Measurements from ENCODE around the gene MED13L.

MED13L gene

GRCh38 chr12:115947696-115948062 is 329.8 kb downstream of the MED13L start:
- Mint-ChIP-seq H3K9me3 (no peaks in the 10 kb centered on the region), H3K27ac (no peak overlapping the region), H3K4me1 (peaks cover 39% of the 10 kb centered on the region), H3K36me3 (ENCODE audit: low read depth) (peaks cover 28% of the 10 kb centered on the region), H3K4me3 (no peak overlapping the region), H3K27me3 (ENCODE audit: low read depth, poor library complexity) (no peaks in the 10 kb centered on the region)
- TF ChIP-seq CTCF (IDR thresholded peaks at IDR 0.05), result no peak
- no peak for DNase-seq

GRCh38 chr12:115946867-115947695 is 330.4 kb downstream of the MED13L start:
- Mint-ChIP-seq H3K4me3 (no peak overlapping the region), H3K27ac (no peak overlapping the region), H3K4me1 (peaks cover 34% of the 10 kb centered on the region)

GRCh38 chr12:115946092-115946491 is 331.4 kb downstream of the MED13L start:
- Mint-ChIP-seq H3K4me1 (peaks cover 34% of the 10 kb centered on the region), H3K9me3 (no peaks in the 10 kb centered on the region), H3K27me3 (ENCODE audit: low read depth, poor library complexity) (no peaks in the 10 kb centered on the region), H3K4me3 (no peak overlapping the region), H3K27ac (no peak overlapping the region), H3K36me3 (ENCODE audit: low read depth) (peaks cover 23% of the 10 kb centered on the region)
- DNase-seq, result no peak
- no peak for TF ChIP-seq CTCF (IDR thresholded peaks at IDR 0.05)

More at GRCh38 chr12:115946867-115947695, 330.4 kb downstream of the MED13L start:
- no peak for DNase-seq
- peaks cover 28% of the 10 kb centered on the region for H3K36me3 Mint-ChIP-seq (ENCODE audit: low read depth)
- H3K27me3 Mint-ChIP-seq (ENCODE audit: low read depth, poor library complexity), result no peaks in the 10 kb centered on the region
- no peaks in the 10 kb centered on the region for H3K9me3 Mint-ChIP-seq
- peak; percentile 63 for TF ChIP-seq CTCF (IDR thresholded peaks at IDR 0.05)

GRCh38 chr12:115945491-115945885 is 332.0 kb downstream of the MED13L start:
- no peak for DNase-seq
- no peaks in the 10 kb centered on the region for H3K27me3 Mint-ChIP-seq (ENCODE audit: low read depth, poor library complexity)
- H3K9me3 Mint-ChIP-seq, result no peaks in the 10 kb centered on the region
- no peak for TF ChIP-seq CTCF (IDR thresholded peaks at IDR 0.05)
- peaks cover 34% of the 10 kb centered on the region for H3K4me1 Mint-ChIP-seq
- H3K27ac Mint-ChIP-seq, result peak overlapping the region; percentile 17
- no peak overlapping the region for H3K4me3 Mint-ChIP-seq
- H3K36me3 Mint-ChIP-seq (ENCODE audit: low read depth), result peaks cover 21% of the 10 kb centered on the region

- Mint-ChIP-seq H3K27ac (peak overlapping the region; percentile 41), H3K36me3 (ENCODE audit: low read depth) (peaks cover 16% of the 10 kb centered on the region), H3K4me3 (no peak overlapping the region), H3K27me3 (ENCODE audit: low read depth, poor library complexity) (no peaks in the 10 kb centered on the region), H3K9me3 (peaks cover 4% of the 10 kb centered on the region), H3K4me1 (peaks cover 34% of the 10 kb centered on the region)
- TF ChIP-seq CTCF (IDR thresholded peaks at IDR 0.05), result no peak
- no peak for DNase-seq
These were observed 332.5 kb downstream of the MED13L start for GRCh38 chr12:115944837-115945490.

Data from nephron progenitor cell (in vitro differentiated cells).